NCI-H2227 (cell line): ENCODE measurements around the gene AZU1.
"Not testable (repeated sequence)": the region's sequence is repeated elsewhere in the genome, so short reads cannot be mapped to it uniquely, and the experiment has no call there.

ENCODE experiments used
- DNase-seq: peaks from one replicate; lab custom pipeline; 2025; ENCODE audit not compliant: unreplicated experiment; lab: John Stamatoyannopoulos, UW

The AZU1 gene

GRCh38 chr19:869245-870177 lies 41.9 kb downstream of the AZU1 start:
- no peak for DNase-seq

- no peak for DNase-seq
Observed at GRCh38 chr19:870314-870713, 42.7 kb downstream of the AZU1 start.

GRCh38 chr19:870963-871401 lies 43.3 kb downstream of the AZU1 start:
- DNase-seq: no peak

- DNase-seq: peak; percentile 16
Observed at GRCh38 chr19:871446-872265, 44.0 kb downstream of the AZU1 start.

- peak; percentile 51 for DNase-seq
Observed at GRCh38 chr19:872266-872951, 44.8 kb downstream of the AZU1 start.

GRCh38 chr19:873084-873483 lies 45.4 kb downstream of the AZU1 start:
- DNase-seq: peak; percentile 28

- no peak for DNase-seq
Observed at GRCh38 chr19:873561-874041, 46.0 kb downstream of the AZU1 start.

- no peak for DNase-seq
Observed at GRCh38 chr19:875265-875879, 47.7 kb downstream of the AZU1 start.

- DNase-seq: no peak
Observed at GRCh38 chr19:876089-876488, 48.5 kb downstream of the AZU1 start.

- no peak for DNase-seq
Observed at GRCh38 chr19:876780-877314, 49.2 kb downstream of the AZU1 start.

- not testable (repeated sequence) for DNase-seq
Observed at GRCh38 chr19:877992-878660, 50.5 kb downstream of the AZU1 start.

- DNase-seq: not testable (repeated sequence)
Observed at GRCh38 chr19:878751-879561, 51.3 kb downstream of the AZU1 start.

GRCh38 chr19:879711-880438 lies 52.2 kb downstream of the AZU1 start:
- no peak for DNase-seq
